Natural killer cell (primary cell): Measurements from ENCODE around the gene PDE9A. TPM values are rescaled to one million over a fixed set of nuclear protein-coding genes. Genes with fewer than 3 reads are reported as not detected.

Experiments
- ATAC-seq, 3 donors: fragments of 150-1000 bp in 2 of 3; fragments of 200-7000 bp in 1 of 3; cut with Tn5 transposase; 1 replicate in 1 of 3; 2 replicates in 2 of 3; pipeline ENCODE4 v1.10.0; 2021; ENCODE audit warnings: mild to moderate bottlenecking in 2 of 3, moderate library complexity in 2 of 3
- DNase-seq, 2 donors: peaks; one replicate each; pipeline versions ENCODE4 v3.0.0 to v3.0.0-alpha.2; 2013 to 2021; ENCODE audit warnings: mixed read lengths in 1 of 2
- H3K27ac ChIP-seq: one replicate; pipeline ENCODE4 v1.5.1; 2013; ENCODE audit warnings: mild to moderate bottlenecking, low read length
- H3K27me3 ChIP-seq: one replicate; pipeline ENCODE4 v1.6.1; 2013; ENCODE audit warnings: low read length; ENCODE audit not compliant: control insufficient read depth, insufficient read depth
- H3K36me3 ChIP-seq: one replicate; pipeline ENCODE4 v1.6.1; 2013; ENCODE audit warnings: low read length; ENCODE audit not compliant: control insufficient read depth, insufficient read depth
- H3K4me1 ChIP-seq: one replicate; pipeline ENCODE4 v1.6.1; 2013; ENCODE audit warnings: low read length; ENCODE audit not compliant: control insufficient read depth, insufficient read depth
- H3K4me3 ChIP-seq: one replicate; pipeline ENCODE4 v1.5.1; 2013; ENCODE audit warnings: low read length
- H3K9me3 ChIP-seq: one replicate; pipeline ENCODE4 v1.6.1; 2013; ENCODE audit warnings: low read length; ENCODE audit not compliant: control insufficient read depth, insufficient read depth
- H3K27ac Mint-ChIP-seq, 2 donors: one replicate each; pipeline ENCODE4 v1.8.0; 2022; ENCODE audit warnings: mild to moderate bottlenecking in 2 of 2, mixed read lengths in 2 of 2, moderate library complexity in 1 of 2
- H3K27me3 Mint-ChIP-seq, 2 donors: one replicate each; pipeline ENCODE4 v1.8.0; 2022; ENCODE audit warnings: low read depth in 2 of 2, mixed read lengths in 2 of 2
- H3K36me3 Mint-ChIP-seq: one replicate; pipeline ENCODE4 v1.8.0; 2022; ENCODE audit warnings: mixed read lengths
- H3K4me1 Mint-ChIP-seq, 2 donors: one replicate each; pipeline ENCODE4 v1.8.0; 2022; ENCODE audit warnings: mixed read lengths in 2 of 2
- H3K4me3 Mint-ChIP-seq: one replicate; pipeline ENCODE4 v1.8.0; 2022; ENCODE audit warnings: mild to moderate bottlenecking, moderate library complexity, mixed read lengths
- H3K9me3 Mint-ChIP-seq, 2 donors: one replicate each; pipeline ENCODE4 v1.8.0; 2022; ENCODE audit warnings: mixed read lengths in 2 of 2
- WGBS: methylation state at CpG from one replicate; pipeline ENCODE4 v1.1.7; 2013; ENCODE audit warnings: missing lambda C conversion rate; ENCODE audit not compliant: insufficient coverage; 5-methylcytosine and 5-hydroxymethylcytosine counted together
- intact Hi-C: fragments of 100-400 bp; cut with micrococcal nuclease; formaldehyde crosslinking; loops from one replicate; pipeline ENCODE4 v1.14.2; 2022
- total RNA-seq, 4 donors: library from RNA; stranded (reverse); fragments of 120-200 nt in 1 of 4; gene quantifications; one replicate each; pipeline versions ENCODE4 v1.2.3 to v1.2.4, GENCODE V29; 2013 to 2022
- TF ChIP-seq, protein P1 (sequence below): fragments of 200-600 bp; IDR thresholded peaks from one replicate; pipeline ENCODE4 v1.8.0; 2022; ENCODE audit warnings: antibody characterized with exemption

PDE9A gene
- total RNA-seq, 3 donors from 2014 or later (not counting 1 experiment from before 2014, with no cell fraction given) = 1.0 to 4.1 (median 1.2) TPM

DNA sequence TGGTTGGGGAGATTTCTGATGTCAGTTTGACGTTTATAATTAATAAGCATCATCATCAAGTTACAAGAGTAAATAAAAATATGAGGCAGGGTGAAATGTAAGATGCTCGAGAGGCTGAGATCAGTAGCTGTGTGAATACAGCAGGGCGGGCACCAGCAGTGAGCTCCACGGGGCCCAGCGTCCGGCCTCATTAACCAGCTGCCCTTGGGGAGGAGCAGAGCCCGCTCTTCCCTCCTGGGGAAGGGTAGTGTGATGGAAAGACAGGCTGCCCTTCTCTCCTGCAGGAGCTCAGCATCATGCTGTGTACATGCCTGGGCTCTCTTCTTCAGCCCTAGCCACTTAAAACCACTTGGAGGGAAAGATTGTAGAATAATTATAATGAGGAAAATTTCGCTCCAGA lies 23.4 kb downstream of the PDE9A start:
- H3K36me3 Mint-ChIP-seq = no peaks in the 10 kb centered on the region
- H3K9me3 Mint-ChIP-seq = no peaks in the 10 kb centered on the region
- intact Hi-C loops = no loop called here
- H3K36me3 ChIP-seq = no peaks in the 10 kb centered on the region
- H3K9me3 ChIP-seq = no peaks in the 10 kb centered on the region
- H3K27me3 ChIP-seq = peaks cover 5% of the 10 kb centered on the region
- peaks cover 28 to 36% of the 10 kb centered on the region in 2 donors for H3K27me3 Mint-ChIP-seq
- peaks cover 42% of the 10 kb centered on the region for H3K4me1 ChIP-seq
- no peak overlapping the region for H3K4me3 ChIP-seq
- H3K4me1 Mint-ChIP-seq = peaks cover 21 to 23% of the 10 kb centered on the region in 2 donors
- no peak for ATAC-seq
- H3K4me3 Mint-ChIP-seq = no peak overlapping the region
- no peak overlapping the region for H3K27ac ChIP-seq
- TF ChIP-seq, protein P1, sequence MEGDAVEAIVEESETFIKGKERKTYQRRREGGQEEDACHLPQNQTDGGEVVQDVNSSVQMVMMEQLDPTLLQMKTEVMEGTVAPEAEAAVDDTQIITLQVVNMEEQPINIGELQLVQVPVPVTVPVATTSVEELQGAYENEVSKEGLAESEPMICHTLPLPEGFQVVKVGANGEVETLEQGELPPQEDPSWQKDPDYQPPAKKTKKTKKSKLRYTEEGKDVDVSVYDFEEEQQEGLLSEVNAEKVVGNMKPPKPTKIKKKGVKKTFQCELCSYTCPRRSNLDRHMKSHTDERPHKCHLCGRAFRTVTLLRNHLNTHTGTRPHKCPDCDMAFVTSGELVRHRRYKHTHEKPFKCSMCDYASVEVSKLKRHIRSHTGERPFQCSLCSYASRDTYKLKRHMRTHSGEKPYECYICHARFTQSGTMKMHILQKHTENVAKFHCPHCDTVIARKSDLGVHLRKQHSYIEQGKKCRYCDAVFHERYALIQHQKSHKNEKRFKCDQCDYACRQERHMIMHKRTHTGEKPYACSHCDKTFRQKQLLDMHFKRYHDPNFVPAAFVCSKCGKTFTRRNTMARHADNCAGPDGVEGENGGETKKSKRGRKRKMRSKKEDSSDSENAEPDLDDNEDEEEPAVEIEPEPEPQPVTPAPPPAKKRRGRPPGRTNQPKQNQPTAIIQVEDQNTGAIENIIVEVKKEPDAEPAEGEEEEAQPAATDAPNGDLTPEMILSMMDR = no peak
- DNase-seq = no peak
- no peak overlapping the region for H3K27ac Mint-ChIP-seq
- WGBS = 92% methylated on average over 7 of the region's 8 CpGs

DNA sequence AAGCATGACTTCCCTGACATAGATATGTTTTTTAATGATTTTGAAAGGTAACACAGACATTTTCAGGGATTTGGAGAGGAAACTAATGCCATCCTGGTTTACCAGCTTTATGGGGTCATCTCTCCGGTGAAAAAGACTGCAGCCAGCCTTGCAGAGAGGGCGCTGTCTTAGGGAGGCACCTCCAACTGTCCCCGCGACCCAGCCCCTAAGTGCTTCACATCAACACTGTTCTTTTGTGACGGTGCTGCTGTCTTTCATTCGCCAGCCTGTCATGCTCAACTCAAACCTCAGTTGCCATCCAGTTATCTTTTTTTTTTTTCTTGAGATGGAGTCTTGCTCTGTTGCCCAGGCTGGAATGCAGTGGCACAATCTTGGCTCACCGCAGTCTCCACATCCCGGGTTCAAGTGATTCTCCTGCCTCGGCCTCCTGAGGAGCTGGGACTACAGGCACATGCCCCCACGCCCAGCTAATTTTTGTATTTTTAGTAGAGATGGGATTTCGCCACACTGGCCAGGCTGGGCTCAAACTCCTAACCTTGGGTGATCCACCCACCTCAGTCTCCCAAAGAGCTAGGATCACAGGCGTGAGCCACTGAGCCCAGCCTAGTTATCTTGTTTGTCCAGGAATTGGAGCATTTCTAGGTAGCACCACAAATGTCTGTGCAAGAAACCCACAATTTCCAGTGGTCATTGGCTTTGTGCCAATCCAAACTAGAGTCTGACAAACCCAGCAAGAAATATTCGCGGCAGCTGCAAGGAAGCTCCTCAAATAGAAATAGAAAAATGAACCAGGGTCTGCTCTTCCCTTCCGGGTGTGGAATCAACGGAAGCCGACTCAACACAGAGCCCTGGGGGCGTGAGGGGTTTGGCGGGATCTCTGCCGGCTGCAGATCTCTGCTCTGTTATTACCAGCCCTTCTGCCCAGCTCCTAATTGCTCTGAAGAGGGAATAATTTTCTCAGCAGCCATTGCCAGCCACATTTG lies 24.2 kb downstream of the PDE9A start:
- DNase-seq (no peak), ATAC-seq (no peak)
- Mint-ChIP-seq H3K9me3 (no peaks in the 10 kb centered on the region), H3K4me1 (peaks cover 28 to 31% of the 10 kb centered on the region in 2 donors), H3K27ac (no peak overlapping the region), H3K36me3 (no peaks in the 10 kb centered on the region), H3K4me3 (no peak overlapping the region), H3K27me3 (peaks cover 27 to 36% of the 10 kb centered on the region in 2 donors)
- Histone ChIP-seq H3K36me3 (no peaks in the 10 kb centered on the region), H3K4me1 (peaks cover 42% of the 10 kb centered on the region), H3K9me3 (no peaks in the 10 kb centered on the region), H3K27ac (no peak overlapping the region), H3K27me3 (peaks cover 5% of the 10 kb centered on the region), H3K4me3 (no peak overlapping the region)
- intact Hi-C loops = no loop called here
- 49% methylated on average over 20 of the region's 20 CpGs for WGBS
- TF ChIP-seq, protein P1 = no peak

DNA sequence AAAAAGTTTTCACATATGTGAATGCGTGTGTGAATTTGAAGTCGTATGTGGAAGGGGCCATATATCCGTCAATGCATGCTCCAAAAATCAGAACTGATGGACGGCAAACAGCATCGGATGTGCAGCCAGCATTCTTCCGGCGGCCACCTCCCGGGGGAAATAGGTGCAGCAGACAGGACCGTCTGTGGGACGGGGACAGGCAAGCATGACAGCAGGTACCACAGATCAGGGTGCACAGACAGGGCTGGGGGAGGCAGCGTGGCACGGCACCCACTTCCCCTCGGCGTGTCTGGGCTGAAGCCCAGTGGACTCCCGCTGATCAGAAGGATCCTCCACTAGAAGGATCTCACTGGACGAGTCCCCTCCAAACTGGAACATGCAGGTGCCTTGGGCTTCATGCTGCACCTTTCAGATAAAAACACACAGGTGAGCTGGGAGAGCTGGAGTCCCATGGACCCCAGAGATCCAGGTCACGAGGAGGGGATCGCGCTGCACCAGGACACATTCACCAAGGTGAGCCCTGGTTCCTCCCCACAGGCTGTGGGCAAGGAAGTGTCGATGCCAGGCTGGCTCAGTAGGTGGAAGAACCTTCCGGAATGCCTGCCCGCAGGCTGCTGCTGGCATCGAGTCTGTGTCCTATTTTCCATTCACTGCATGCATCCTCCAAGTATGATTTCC lies 25.3 kb downstream of the PDE9A start:
- H3K36me3 ChIP-seq = no peaks in the 10 kb centered on the region
- no peak overlapping the region for H3K27ac ChIP-seq
- 85% methylated on average over 23 of the region's 23 CpGs for WGBS
- no peaks in the 10 kb centered on the region for H3K9me3 ChIP-seq
- peaks cover 49% of the 10 kb centered on the region for H3K4me1 ChIP-seq
- ATAC-seq (no peak), DNase-seq (no peak)
- no peak overlapping the region for H3K4me3 ChIP-seq
- H3K9me3 Mint-ChIP-seq = no peaks in the 10 kb centered on the region
- H3K4me1 Mint-ChIP-seq = peaks cover 38 to 40% of the 10 kb centered on the region in 2 donors
- intact Hi-C loops = no loop called here
- H3K36me3 Mint-ChIP-seq = no peaks in the 10 kb centered on the region
- peak overlapping the region; percentile 13 for H3K4me3 Mint-ChIP-seq
- TF ChIP-seq, protein P1 = no peak
- H3K27me3 Mint-ChIP-seq = peaks cover 26 to 36% of the 10 kb centered on the region in 2 donors
- no peak overlapping the region for H3K27ac Mint-ChIP-seq
- H3K27me3 ChIP-seq = peaks cover 5% of the 10 kb centered on the region
